ENCODE results near the gene LRRN4CL. TPM values are rescaled to one million over a fixed set of nuclear protein-coding genes. Genes with fewer than 3 reads are reported as not detected.

Gene LRRN4CL
- total and polyA plus RNA-seq, 9 of the 15 experiments (the other 6 are each of a cell fraction or from before 2014, with no cell fraction given), result 0.03 to 0.11 (median 0.05) TPM; not detected in 4

DNA sequence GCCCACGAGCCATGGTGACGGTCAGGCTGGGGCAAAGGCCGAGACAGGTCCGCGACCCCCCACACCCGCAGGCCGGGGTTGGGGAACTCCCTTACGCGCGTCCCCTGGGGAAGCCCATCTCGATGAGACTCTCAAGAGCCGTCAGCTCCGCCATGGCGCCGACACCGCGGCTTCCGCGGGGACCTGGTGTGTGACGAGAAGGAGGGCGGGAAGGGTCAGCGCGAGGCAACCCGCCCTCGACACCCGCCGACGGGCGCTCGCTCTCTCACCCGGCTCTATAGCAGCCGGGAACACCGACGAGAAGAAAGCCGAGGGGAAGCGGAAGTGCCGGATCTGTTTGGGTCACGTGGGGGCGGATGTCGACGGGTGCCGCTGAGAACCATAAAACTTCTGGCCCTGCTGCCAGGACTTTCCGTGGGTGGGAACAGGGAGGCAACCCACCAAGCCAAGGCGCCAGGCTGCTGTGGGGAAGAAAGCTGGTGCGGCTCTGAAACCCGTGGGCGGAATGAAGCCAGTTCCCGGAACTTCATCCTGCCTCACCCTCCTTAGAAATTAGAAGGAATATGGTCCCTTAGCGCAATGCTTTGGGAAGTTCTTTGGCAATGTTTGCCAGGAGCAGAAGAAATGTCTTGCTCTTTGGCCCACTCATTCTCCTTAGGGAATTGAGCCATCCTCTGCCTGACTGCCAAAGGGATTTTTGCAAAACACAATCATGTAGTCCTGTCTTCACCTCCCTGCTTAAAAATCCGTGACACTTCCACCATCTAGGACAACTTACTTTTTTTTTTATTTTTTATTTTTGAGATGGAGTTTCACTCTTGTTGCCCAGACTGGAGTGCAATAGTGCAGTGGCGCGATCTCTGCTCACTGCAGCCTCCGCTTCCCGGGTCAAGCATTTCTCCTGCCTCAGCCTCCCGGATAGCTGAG lies 10.3 kb downstream of the LRRN4CL start, which contains the start of gene UBXN1 (continued):
- TF ChIP-seq PHB (CRISPR knock-in tag; IDR thresholded peaks at IDR 0.05) (no peak), ZNF232 (CRISPR knock-in tag; IDR thresholded peaks at IDR 0.05) (no peak), HLTF (IDR thresholded peaks at IDR 0.05) (no peak), ZKSCAN1 (IDR thresholded peaks at IDR 0.05; ENCODE audit: low read depth, low read length) (peak; percentile 67; the same call in 1 of the 2 replicates), CAMTA2 (CRISPR knock-in tag; conservative IDR thresholded peaks at IDR 0.05) (no peak), ZNF23 (CRISPR knock-in tag; IDR thresholded peaks at IDR 0.05) (no peak), MCM5 (IDR thresholded peaks at IDR 0.05; ENCODE audit: low read depth) (no peak)
- TF ChIP-seq, protein P1, sequence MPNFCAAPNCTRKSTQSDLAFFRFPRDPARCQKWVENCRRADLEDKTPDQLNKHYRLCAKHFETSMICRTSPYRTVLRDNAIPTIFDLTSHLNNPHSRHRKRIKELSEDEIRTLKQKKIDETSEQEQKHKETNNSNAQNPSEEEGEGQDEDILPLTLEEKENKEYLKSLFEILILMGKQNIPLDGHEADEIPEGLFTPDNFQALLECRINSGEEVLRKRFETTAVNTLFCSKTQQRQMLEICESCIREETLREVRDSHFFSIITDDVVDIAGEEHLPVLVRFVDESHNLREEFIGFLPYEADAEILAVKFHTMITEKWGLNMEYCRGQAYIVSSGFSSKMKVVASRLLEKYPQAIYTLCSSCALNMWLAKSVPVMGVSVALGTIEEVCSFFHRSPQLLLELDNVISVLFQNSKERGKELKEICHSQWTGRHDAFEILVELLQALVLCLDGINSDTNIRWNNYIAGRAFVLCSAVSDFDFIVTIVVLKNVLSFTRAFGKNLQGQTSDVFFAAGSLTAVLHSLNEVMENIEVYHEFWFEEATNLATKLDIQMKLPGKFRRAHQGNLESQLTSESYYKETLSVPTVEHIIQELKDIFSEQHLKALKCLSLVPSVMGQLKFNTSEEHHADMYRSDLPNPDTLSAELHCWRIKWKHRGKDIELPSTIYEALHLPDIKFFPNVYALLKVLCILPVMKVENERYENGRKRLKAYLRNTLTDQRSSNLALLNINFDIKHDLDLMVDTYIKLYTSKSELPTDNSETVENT (CRISPR knock-in tag; IDR thresholded peaks at IDR 0.05), result no peak
- TF ChIP-seq, protein P2, sequence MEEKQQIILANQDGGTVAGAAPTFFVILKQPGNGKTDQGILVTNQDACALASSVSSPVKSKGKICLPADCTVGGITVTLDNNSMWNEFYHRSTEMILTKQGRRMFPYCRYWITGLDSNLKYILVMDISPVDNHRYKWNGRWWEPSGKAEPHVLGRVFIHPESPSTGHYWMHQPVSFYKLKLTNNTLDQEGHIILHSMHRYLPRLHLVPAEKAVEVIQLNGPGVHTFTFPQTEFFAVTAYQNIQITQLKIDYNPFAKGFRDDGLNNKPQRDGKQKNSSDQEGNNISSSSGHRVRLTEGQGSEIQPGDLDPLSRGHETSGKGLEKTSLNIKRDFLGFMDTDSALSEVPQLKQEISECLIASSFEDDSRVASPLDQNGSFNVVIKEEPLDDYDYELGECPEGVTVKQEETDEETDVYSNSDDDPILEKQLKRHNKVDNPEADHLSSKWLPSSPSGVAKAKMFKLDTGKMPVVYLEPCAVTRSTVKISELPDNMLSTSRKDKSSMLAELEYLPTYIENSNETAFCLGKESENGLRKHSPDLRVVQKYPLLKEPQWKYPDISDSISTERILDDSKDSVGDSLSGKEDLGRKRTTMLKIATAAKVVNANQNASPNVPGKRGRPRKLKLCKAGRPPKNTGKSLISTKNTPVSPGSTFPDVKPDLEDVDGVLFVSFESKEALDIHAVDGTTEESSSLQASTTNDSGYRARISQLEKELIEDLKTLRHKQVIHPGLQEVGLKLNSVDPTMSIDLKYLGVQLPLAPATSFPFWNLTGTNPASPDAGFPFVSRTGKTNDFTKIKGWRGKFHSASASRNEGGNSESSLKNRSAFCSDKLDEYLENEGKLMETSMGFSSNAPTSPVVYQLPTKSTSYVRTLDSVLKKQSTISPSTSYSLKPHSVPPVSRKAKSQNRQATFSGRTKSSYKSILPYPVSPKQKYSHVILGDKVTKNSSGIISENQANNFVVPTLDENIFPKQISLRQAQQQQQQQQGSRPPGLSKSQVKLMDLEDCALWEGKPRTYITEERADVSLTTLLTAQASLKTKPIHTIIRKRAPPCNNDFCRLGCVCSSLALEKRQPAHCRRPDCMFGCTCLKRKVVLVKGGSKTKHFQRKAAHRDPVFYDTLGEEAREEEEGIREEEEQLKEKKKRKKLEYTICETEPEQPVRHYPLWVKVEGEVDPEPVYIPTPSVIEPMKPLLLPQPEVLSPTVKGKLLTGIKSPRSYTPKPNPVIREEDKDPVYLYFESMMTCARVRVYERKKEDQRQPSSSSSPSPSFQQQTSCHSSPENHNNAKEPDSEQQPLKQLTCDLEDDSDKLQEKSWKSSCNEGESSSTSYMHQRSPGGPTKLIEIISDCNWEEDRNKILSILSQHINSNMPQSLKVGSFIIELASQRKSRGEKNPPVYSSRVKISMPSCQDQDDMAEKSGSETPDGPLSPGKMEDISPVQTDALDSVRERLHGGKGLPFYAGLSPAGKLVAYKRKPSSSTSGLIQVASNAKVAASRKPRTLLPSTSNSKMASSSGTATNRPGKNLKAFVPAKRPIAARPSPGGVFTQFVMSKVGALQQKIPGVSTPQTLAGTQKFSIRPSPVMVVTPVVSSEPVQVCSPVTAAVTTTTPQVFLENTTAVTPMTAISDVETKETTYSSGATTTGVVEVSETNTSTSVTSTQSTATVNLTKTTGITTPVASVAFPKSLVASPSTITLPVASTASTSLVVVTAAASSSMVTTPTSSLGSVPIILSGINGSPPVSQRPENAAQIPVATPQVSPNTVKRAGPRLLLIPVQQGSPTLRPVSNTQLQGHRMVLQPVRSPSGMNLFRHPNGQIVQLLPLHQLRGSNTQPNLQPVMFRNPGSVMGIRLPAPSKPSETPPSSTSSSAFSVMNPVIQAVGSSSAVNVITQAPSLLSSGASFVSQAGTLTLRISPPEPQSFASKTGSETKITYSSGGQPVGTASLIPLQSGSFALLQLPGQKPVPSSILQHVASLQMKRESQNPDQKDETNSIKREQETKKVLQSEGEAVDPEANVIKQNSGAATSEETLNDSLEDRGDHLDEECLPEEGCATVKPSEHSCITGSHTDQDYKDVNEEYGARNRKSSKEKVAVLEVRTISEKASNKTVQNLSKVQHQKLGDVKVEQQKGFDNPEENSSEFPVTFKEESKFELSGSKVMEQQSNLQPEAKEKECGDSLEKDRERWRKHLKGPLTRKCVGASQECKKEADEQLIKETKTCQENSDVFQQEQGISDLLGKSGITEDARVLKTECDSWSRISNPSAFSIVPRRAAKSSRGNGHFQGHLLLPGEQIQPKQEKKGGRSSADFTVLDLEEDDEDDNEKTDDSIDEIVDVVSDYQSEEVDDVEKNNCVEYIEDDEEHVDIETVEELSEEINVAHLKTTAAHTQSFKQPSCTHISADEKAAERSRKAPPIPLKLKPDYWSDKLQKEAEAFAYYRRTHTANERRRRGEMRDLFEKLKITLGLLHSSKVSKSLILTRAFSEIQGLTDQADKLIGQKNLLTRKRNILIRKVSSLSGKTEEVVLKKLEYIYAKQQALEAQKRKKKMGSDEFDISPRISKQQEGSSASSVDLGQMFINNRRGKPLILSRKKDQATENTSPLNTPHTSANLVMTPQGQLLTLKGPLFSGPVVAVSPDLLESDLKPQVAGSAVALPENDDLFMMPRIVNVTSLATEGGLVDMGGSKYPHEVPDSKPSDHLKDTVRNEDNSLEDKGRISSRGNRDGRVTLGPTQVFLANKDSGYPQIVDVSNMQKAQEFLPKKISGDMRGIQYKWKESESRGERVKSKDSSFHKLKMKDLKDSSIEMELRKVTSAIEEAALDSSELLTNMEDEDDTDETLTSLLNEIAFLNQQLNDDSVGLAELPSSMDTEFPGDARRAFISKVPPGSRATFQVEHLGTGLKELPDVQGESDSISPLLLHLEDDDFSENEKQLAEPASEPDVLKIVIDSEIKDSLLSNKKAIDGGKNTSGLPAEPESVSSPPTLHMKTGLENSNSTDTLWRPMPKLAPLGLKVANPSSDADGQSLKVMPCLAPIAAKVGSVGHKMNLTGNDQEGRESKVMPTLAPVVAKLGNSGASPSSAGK (IDR thresholded peaks at IDR 0.05), result peak; percentile 68
- TF ChIP-seq, protein P3, sequence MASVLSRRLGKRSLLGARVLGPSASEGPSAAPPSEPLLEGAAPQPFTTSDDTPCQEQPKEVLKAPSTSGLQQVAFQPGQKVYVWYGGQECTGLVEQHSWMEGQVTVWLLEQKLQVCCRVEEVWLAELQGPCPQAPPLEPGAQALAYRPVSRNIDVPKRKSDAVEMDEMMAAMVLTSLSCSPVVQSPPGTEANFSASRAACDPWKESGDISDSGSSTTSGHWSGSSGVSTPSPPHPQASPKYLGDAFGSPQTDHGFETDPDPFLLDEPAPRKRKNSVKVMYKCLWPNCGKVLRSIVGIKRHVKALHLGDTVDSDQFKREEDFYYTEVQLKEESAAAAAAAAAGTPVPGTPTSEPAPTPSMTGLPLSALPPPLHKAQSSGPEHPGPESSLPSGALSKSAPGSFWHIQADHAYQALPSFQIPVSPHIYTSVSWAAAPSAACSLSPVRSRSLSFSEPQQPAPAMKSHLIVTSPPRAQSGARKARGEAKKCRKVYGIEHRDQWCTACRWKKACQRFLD (CRISPR knock-in tag; IDR thresholded peaks at IDR 0.05), result peak; percentile 81

Data from K562 (cell line).